Measurements from ENCODE around the gene GANAB.
"Not testable (repeated sequence)": the region's sequence is repeated elsewhere in the genome, so short reads cannot be mapped to it uniquely, and the experiment has no call there.

GANAB gene

GRCh38 chr11:62595124-62595523 is 51.3 kb downstream of the GANAB start:
- no peak for TF ChIP-seq CTCF (IDR thresholded peaks at IDR 0.05; ENCODE audit: insufficient read depth, missing control alignments)
- DNase-seq (ENCODE audit: insufficient read length, low spot score) (no peak), FAIRE-seq (no peak)

GRCh38 chr11:62593434-62594044 is 52.9 kb downstream of the GANAB start:
- FAIRE-seq (no peak), DNase-seq (ENCODE audit: insufficient read length, low spot score) (no peak)
- peak; percentile 75 for TF ChIP-seq CTCF (IDR thresholded peaks at IDR 0.05; ENCODE audit: insufficient read depth, missing control alignments)

- DNase-seq (ENCODE audit: insufficient read length, low spot score) (no peak), FAIRE-seq (no peak)
- TF ChIP-seq CTCF (IDR thresholded peaks at IDR 0.05; ENCODE audit: insufficient read depth, missing control alignments) = no peak
Measured at GRCh38 chr11:62592989-62593421, 53.4 kb downstream of the GANAB start.

- DNase-seq (ENCODE audit: insufficient read length, low spot score) = no peak
- FAIRE-seq = no peak
- no peak for TF ChIP-seq CTCF (IDR thresholded peaks at IDR 0.05; ENCODE audit: insufficient read depth, missing control alignments)
Measured at GRCh38 chr11:62592146-62592815, 54.1 kb downstream of the GANAB start.

GRCh38 chr11:62591448-62592145 is 54.8 kb downstream of the GANAB start, which contains the start of gene TUT1:
TUT1 (minus strand) TSS chr11:62591523; CDS start chr11:62591485, 38 bp downstream.
- no peak for TF ChIP-seq CTCF (IDR thresholded peaks at IDR 0.05; ENCODE audit: insufficient read depth, missing control alignments)
- peak; percentile 70 for FAIRE-seq
- DNase-seq (ENCODE audit: insufficient read length, low spot score) = peak; percentile 75

GRCh38 chr11:62588966-62589637 is 57.3 kb downstream of the GANAB start:
- no peak for DNase-seq (ENCODE audit: insufficient read length, low spot score)
- FAIRE-seq = no peak
- peak; percentile 31 for TF ChIP-seq CTCF (IDR thresholded peaks at IDR 0.05; ENCODE audit: insufficient read depth, missing control alignments)

- FAIRE-seq = not testable (repeated sequence)
Measured at GRCh38 chr11:62585356-62585755, 61.1 kb downstream of the GANAB start.

GRCh38 chr11:62581735-62582134 is 64.7 kb downstream of the GANAB start:
- not testable (repeated sequence) for DNase-seq (ENCODE audit: insufficient read length, low spot score); FAIRE-seq

More at GRCh38 chr11:62585356-62585755, 61.1 kb downstream of the GANAB start:
- DNase-seq (ENCODE audit: insufficient read length, low spot score) = not testable (repeated sequence)
